Adrenal gland (tissue), 5 donors: ENCODE results near the gene E2F1.

Experiments used
- CTCF ChIP-seq, 6 experiments: fragments of 450-650 bp in 4 of 6; fragments of 200-600 bp in 2 of 6; sonication (generic) in 1 of 6; IDR thresholded peaks; 1 replicate in 5 of 6; 2 replicates in 1 of 6; pipeline versions ENCODE4 v1.5.1 to v1.8.0; 2016 to 2021; ENCODE audit warnings: antibody characterized with exemption in 6 of 6, mild to moderate bottlenecking in 2 of 6, moderate library complexity in 1 of 6
- POLR2A ChIP-seq, 2 donors: fragments of 450-650 bp; IDR thresholded peaks; one replicate each; pipeline ENCODE4 v1.6.1; 2017; ENCODE audit warnings: antibody characterized with exemption in 2 of 2, mild to moderate bottlenecking in 2 of 2, moderate library complexity in 1 of 2
- donor health status: DM: no; HTN: no; CAD: no.

GRCh38 chr20:33687370-33687915 lies 1.3 kb upstream of the E2F1 start:
- TF ChIP-seq CTCF (IDR thresholded peaks at IDR 0.05) (no peak), POLR2A (IDR thresholded peaks at IDR 0.05) (no peak)
